GM12875 (cell line): ENCODE data around the gene SART3.

Source experiments
- H3K4me3 ChIP-seq: one replicate; pipeline ENCODE4 v1.5.1; 2011; ENCODE audit warnings: low read depth, low read length, control low read depth
- TF ChIP-seq, protein P1 (sequence below): IDR thresholded peaks from 2 replicates; pipeline ENCODE4 v1.5.1; 2011; ENCODE audit warnings: low read depth, mild to moderate bottlenecking, control low read depth, inconsistent platforms, low read length, moderate library complexity, borderline replicate concordance; ENCODE audit not compliant: insufficient read depth

Gene SART3

DNA sequence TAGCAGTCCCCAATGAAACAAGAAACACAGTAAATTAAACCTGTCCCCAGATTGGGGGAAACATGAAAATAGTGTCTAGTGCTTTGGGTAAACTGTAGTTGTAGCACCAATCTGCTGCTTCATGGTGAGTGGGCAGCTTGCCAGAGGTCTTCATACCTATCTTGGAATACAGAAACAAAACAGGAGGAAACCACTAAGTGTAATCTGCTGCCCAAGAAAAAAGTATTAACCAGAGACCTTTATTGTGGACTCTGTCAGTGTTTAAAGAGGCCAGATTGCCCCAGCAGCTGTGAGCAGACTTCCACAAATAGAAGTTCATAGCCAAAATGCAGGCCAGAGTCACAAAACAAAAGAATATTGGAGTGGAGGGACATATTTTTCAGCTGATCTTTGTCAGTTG, 3.8 kb upstream of the SART3 start:
- TF ChIP-seq, protein P1, sequence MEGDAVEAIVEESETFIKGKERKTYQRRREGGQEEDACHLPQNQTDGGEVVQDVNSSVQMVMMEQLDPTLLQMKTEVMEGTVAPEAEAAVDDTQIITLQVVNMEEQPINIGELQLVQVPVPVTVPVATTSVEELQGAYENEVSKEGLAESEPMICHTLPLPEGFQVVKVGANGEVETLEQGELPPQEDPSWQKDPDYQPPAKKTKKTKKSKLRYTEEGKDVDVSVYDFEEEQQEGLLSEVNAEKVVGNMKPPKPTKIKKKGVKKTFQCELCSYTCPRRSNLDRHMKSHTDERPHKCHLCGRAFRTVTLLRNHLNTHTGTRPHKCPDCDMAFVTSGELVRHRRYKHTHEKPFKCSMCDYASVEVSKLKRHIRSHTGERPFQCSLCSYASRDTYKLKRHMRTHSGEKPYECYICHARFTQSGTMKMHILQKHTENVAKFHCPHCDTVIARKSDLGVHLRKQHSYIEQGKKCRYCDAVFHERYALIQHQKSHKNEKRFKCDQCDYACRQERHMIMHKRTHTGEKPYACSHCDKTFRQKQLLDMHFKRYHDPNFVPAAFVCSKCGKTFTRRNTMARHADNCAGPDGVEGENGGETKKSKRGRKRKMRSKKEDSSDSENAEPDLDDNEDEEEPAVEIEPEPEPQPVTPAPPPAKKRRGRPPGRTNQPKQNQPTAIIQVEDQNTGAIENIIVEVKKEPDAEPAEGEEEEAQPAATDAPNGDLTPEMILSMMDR: no peak
- H3K4me3 ChIP-seq: no peak overlapping the region

DNA sequence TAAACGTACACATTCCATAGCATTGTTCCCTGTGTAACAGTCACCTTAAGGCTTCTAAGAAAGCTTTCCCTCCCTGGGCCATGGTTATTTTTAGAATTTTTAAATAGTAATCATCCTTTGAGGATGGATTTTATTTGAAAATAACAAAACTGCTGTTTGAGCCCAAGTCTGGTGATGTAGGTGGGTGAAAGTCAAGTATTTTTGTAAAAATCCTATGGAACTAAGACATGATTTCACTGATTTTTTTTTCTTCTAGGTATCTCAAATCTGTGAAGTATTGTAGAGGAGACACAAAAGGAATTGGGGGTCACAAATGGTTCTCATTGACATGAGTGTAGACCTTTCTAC, 2.8 kb upstream of the SART3 start:
- TF ChIP-seq, protein P1: no peak
- no peak overlapping the region for H3K4me3 ChIP-seq

DNA sequence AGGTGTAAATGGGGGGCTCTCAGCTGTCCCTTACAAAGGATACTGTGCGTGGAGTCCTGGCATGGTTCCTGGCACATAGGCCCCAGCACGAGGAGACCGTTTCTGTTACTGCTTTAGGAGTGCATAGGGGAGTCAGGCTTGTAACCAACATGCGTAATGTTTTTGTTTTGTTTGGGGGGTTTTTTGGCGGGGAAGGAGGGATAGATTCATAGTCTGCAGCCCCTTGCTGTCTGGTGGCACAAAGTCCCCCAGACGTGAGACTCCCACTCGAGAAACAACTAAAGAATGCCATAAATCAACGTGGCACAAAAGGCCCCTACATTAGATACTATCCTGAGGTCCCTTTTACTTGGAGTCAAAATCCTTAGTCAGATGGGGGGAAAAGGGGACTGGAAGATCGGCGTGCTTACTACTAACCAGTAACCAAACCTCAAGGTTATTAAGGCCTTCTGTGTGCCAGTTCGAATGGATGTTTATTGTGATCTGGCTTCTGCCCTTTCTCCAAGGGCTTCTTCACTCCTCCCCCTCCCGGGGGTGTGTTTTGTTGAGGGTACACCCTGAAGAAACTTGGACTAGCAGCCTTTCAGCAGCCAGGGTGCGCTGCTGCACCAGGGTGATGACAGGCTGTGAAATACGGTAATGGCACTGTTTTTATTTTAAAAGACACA, 2.3 kb upstream of the SART3 start:
- TF ChIP-seq, protein P1: peak; percentile 78
- H3K4me3 ChIP-seq: peak overlapping the region; percentile 75

DNA sequence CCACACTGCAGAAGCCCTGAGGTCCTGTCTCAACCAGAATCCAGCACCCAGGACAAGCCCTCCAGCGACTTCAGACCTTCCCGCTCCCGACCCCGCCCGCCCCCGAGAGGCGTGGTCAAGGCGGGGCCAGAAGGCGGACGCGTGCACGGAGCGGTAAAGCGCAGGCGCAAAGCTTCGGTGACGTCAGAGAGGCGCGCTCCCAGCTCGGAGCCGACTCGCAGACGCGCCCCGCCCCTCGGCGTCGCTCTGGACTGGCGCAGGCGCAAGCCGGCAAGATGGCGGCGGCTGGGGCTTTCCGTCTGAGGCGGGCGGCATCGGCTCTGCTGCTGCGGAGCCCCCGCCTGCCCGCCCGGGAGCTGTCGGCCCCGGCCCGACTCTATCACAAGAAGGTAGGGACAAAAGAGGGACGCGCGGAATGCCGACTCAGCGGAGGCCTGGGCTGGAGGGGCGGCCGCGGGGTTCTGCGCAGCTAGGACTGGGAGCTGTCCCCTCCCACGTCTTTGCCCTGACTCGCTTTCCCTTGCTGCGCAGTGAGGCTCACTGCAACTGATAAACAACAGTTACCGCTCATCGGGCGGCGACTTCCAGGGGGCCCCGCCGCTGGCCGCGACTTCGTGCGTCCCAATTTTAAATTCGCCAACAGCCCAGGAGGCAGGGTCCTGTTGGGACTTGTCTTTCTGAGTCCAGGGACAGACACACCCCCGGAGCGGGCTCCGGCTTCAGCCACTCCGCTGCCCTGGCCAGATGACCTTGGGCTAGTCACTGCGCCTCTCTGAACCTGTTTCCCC, 1.6 kb upstream of the SART3 start, which contains the start of gene ISCU:
ISCU (plus strand) TSS at position 249 of the 788 bp plus-strand sequence; CDS start at position 276, 27 bp downstream.
- TF ChIP-seq, protein P1: no peak
- peak within 1 kb of the TSS; percentile 75 for H3K4me3 ChIP-seq

DNA sequence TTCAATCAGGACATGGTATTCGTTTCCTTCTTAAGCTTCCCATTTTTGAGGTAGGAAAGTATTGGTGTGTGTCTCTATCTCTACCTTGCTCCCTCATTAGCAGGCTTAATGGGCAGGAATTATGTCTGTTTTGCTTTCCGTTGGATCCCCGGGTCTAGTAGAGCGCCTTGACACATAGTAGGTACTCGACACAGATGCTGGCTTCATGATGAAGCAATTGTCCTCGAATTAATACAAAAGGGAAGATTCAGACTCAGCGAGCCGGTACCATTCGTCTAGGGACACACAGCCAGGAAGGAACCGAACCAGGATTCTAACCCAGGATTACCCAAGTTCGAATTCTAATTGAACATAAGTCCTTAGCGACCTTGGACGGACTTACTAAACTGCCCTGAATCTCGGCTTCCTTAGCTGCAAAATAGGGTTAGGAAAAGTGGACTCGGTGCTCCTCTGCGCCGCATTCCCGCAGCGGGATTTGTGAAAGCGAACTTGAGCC, 927 bp upstream of the SART3 start:
- TF ChIP-seq, protein P1: no peak

DNA sequence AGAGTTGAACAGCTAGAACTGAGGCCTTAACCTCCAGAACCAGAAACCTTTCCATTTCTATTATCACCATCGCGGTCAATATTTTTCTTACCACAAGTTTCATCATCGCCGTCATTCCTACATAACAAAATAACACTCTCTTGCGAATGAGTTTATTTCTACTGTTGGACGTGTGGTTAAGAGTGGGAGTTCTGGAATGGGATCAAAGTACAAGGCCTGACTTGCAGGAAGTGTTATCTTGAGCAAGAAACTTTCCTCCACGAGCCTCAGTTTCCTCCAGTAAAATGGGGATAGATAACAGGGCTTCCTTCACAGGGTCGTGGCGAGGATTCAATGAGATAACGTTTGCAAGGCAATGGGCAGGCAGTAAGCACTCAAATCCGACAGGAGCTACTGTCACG, 652 bp downstream of the SART3 start:
- TF ChIP-seq, protein P1: no peak
- peak overlapping the region; percentile 75 for H3K4me3 ChIP-seq

More for the DNA sequence above, 927 bp upstream of the SART3 start:
- peak overlapping the region; percentile 75 for H3K4me3 ChIP-seq
